Stimulated activated CD4-positive, alpha-beta T cell treated with anti-CD3 and anti-CD28 coated beads, Interleukin-1b, Interleukin-23, amount 100 ng/mL, for 24 hours (primary cell): Measurements from ENCODE around the gene RASL10A.

Experiments used
- DNase-seq, 4 experiments: peaks; one replicate each; pipeline ENCODE4 v3.0.0-alpha.2; 2020; ENCODE audit warnings: low read depth in 4 of 4, low spot score in 1 of 4

Gene RASL10A

GRCh38 chr22:29323641-29324040, 8.1 kb upstream of the RASL10A start:
- DNase-seq = no peak

DNA sequence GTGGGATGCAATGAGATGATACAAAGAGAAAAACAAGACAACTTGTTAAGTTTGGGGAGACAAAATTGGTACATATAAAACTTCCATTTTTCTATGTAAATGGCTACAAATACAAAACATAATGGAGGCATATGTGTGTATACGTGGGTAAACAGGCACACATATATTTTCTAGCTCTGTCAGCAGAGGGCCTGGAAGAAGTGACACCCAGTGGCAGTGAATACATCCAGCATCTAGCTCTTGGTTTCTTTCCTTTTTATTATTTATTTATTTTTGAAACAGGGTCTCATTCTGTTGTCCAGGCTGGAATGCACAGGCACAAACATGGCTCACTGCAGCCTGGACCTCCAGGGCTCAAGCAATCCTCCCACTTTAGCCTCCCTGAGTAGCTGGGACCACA, 5.0 kb upstream of the RASL10A start:
- DNase-seq = no peak

DNA sequence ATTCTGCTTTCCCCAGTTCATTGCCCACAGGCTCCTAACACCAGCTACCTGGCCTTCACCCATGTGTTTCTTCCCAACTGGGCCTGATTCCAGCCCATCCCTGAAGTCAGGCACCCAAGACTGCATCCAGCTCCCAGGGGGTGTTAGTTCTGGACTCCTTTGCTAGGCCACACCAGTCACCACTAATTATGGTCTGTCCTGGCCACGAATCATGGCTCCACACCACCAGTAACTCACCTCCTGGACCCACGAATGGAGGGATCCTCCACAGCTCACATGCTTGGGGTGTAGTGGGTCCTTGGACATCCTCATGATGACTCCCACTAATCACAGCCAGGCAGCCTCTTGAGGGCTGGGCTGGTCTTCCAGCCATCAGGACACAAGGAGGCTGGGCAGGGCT, 3.6 kb upstream of the RASL10A start:
- no peak for DNase-seq

- DNase-seq = no peak
These were observed 2.4 kb upstream of the RASL10A start for GRCh38 chr22:29317827-29318454.

- DNase-seq = no peak
These were observed 788 bp upstream of the RASL10A start for GRCh38 chr22:29316141-29316828.

DNA sequence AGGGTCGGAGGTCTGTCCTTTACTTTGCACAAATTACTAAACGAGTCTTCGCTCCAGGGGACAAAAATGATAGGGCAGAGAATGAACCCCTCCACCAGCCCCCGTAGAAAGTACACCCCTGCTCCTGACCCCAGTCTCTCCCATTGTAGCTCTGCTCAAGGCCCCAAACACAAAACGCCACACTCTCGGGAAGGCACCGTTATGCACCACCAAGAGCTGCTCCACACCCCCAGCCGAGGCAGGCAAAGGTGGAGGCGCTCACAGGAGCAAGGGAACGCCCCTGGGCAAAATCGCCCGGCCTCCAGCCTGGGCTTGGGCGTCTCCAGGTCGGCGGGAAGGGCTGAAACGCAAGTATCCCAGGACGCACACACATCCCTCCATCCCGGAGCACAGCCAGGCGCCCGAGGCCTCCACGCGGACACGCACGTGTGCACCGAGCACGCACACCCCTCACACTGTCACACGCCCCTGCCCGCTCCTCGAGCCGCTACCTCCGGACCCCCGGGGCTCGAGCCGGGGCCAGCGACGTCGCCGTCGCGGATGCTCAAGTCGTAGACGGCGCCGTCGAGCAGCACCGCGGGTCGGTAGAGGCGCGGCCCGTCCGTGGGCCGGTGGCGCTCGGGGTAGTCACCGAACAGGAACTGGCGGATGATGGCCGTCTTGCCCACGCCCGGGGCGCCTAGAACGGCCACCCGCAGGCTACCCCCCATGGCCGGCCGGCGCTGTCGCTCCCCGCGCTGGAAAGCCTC, 786 bp downstream of the RASL10A start:
- DNase-seq = no peak

- DNase-seq = no peak
These were observed 1.7 kb downstream of the RASL10A start for GRCh38 chr22:29313576-29314466.

DNA sequence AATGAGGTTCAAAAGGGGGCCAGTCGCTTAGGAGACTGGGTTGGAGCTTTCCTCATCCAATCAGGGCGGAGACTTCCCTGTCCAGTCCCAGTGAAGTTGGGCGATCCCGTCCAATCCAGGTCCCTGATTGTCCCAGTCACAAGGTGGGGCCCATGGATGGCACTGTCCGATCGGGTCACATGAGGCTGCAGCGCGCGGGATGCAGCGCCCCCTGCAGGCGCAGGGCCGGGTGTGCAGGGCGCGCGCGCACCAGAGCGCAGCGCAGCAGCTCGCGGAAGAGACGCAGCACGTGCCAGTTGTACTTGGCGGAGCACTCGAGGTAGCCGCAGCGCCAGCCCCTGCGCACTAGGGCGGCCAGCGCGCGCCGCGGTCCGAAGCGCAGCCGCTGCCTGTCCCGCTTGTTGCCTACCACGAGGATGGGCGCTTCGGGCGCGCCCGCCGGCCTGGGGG, 2.3 kb downstream of the RASL10A start:
- no peak for DNase-seq

GRCh38 chr22:29312218-29313125, 3.0 kb downstream of the RASL10A start:
- DNase-seq = no peak

DNA sequence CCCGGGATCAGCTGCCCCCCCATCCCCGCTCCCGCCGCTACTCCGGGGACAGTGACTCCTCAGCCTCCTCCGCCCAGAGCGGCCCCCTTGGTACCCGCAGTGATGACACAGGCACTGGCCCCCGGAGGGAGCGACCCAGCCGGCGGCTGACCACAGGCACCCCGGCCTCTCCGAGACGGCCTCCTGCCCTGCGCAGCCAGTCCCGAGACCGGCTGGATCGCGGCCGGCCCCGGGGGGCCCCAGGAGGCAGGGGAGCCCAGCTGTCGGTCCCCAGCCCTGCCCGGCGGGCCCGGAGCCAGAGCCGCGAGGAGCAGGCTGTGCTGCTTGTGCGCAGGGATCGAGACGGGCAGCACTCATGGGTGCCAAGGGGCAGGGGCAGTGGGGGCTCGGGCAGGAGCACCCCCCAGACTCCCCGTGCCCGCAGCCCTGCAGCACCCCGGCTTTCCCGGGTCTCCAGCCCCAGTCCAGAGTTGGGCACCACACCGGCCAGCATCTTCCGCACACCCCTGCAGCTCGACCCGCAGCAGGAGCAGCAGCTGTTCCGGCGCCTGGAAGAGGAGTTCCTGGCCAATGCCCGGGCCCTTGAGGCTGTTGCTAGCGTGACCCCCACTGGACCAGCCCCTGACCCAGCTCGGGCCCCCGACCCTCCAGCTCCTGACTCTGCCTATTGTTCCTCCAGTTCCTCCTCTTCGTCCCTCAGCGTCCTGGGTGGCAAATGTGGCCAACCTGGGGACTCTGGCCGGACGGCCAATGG, 3.9 kb downstream of the RASL10A start:
- no peak for DNase-seq

DNA sequence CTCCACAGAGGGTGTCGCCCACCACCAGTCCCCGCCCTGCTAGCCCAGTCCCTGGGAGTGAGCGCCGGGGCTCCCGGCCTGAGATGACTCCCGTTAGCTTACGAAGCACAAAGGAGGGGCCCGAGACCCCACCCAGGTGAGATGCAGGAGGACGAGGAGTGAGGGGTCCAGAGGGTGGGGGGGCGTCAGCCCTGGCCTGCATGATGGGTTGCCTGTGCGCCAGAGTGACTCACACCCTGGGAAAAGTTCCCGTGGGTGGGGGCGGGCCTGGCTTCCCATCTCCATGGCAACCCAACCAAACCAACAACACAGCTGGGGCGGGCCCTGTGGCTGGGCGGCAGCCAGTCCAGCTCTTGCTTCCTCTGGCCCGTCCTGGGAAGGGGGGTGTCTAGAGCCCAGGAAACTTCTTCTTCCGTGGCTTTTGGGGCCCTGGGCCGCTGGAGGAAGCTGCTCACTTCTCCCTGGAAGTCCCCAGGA, 4.6 kb downstream of the RASL10A start:
- peak in 3 of 4 experiments; percentile 27 to 67 (median 36) for DNase-seq

GRCh38 chr22:29310065-29310862, 5.2 kb downstream of the RASL10A start:
- DNase-seq = no peak

DNA sequence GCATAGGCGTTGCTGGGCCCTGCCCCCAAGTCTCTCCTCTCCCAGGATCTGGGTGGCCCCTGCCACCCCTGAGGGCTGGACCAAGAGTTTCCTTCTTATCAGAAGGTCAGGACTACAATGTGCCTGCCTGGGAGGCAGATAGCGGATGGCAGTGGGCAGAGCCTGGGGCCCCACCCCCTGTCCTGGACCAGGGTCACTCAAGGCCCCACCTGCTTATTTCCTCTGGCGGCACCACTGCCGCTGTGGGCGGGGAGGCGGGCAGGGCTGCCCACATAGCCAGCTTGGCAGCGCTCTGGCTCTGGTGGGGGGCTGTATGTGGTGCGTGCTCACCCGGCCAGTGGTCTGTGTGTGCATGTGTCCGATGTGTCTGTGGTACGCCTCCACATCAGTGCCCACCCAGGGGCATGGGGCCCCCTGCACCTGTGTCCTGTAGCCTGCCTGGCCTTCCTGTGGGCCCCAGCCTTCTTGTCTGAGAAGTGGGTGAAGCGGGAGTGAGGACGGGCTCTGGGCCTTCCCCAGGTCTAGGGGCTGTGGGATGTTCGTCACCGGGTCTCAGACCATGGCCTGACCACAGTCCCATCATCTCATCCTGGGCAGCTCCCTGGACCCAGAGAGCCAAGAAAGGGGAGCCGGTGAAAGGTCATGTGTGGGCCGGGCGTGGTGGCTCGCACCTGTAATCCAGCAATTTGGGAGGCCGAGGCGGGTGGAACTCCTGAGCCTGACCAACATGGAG, 6.0 kb downstream of the RASL10A start:
- no peak for DNase-seq

DNA sequence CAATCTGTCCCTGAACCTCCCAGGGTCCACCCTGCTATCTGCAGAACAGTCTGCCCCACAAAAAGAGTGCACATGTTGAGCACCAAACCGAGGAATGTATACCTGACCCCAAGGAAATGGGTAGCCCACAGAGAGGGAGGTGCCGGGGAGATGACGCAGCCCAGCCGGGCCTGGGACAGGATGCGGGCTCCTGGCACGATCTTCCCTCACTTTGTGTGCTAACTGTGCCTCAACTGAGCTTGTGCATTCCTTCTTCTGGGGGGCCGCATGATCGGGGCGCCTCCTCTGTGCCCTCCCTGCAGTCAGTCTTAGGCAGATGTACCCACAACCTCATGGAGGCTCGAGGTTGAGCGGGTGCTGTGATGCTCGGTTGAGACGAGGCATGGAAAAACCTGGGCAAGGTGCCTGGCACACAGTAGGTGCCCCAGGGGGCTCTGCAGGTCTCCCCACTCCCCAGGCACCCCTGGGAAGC, 6.7 kb downstream of the RASL10A start:
- no peak for DNase-seq

DNA sequence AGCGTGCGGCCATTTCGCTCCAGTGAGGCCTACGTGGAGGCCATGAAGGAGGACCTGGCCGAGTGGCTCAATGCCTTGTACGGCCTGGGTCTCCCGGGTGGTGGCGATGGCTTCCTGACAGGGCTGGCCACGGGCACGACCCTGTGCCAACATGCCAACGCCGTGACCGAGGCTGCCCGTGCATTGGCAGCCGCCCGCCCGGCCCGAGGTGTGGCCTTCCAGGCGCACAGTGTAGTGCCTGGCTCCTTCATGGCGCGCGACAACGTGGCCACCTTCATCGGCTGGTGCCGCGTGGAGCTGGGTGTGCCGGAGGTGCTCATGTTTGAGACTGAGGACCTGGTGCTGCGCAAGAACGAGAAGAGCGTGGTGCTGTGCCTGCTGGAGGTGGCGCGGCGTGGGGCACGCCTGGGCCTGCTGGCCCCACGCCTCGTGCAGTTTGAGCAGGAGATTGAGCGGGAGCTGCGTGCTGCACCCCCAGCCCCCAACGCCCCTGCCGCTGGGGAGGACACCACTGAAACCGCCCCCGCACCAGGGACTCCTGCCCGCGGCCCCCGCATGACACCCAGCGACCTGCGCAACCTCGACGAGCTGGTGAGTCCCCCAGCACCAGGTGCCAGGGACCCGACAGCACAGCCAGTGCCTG, 7.2 kb downstream of the RASL10A start:
- no peak for DNase-seq

DNA sequence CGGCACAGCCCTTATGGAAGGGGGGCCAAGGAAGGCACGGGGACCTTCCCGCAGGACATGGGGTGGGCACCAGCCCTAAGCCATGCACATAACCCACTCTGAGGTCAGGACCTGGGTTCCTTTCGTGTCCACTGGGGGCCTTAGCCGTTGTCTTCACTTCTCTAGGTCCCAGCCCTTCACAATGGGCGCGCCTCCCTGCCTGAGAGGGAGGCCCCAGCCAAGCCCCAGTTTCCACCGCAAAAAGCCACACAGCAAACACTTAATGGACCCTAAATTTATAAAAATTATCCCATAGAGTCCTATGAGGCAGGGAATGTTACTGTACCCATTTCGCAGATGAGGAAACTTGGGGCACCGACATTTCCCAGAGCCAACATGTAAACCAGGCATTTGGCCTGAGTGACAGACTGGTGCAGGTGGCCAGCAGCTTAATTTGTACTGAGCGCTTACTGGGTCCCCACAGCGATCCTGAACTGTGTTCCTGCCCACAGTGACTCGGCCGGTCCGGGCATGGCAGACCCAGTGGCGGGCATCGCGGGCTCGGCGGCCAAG, 7.8 kb downstream of the RASL10A start:
- no peak for DNase-seq
